ENCODE data around the gene SLC7A5.

The SLC7A5 gene

DNA sequence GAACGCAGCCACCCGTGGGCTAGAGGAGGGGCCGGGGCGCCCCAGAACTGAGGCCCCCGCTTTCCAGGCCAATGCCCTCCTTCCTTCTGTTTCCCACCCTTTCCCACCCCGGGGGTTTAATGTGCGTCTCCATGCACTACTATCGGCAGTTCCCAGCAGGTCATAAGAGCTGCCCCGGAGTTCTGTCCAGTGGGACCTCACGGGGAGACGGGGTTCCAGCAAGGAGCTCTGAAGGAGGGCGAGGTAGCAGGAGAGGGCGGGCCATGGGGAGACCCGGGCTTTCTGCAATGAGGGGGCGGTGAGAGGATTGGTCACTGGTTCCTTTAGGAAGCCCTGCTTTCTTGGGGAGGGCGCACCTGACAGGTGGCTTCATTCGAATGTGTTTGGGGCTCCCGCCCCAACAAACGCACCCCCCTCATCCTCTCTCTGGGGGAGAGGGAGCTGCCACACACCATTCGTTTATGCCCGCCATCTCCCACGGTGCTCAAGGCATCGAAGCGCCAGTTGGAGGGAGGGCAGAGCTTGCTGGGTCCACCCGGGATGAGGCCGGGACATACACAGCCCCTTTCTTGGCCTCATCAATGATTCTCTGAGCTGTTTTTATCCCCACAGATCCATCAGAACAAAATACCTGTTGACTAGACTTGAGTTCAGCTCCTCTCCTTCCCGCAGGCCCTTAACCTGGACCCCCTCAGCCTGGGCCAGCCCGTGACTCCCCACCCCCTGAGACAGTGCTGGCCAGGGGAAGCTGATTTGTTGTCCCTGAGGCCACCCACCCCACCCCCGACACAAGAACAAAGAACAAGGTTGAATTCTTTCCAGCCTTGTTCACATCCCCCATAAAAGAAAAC, 44.1 kb downstream of the SLC7A5 start:
- CTCF ChIA-PET: interaction anchor here (1.3 to 2.3 kb wide), 4 partner anchors 17 to 46 kb away, joined by 3 to 10 read pairs (median 6); no protein-coding TSS in a partner anchor
- no peak for TF ChIP-seq CTCF (IDR thresholded peaks at IDR 0.05; ENCODE audit: insufficient read depth, low read length, missing control alignments)
- DNase-seq (ENCODE audit: low read depth, low spot score): no peak
- POLR2A ChIA-PET: no interaction called here
- no peak overlapping the region for H3K4me3 ChIP-seq (ENCODE audit: low read depth, low read length)

- no peak overlapping the region for H3K4me3 ChIP-seq (ENCODE audit: low read depth, low read length)
- TF ChIP-seq CTCF (IDR thresholded peaks at IDR 0.05; ENCODE audit: insufficient read depth, low read length, missing control alignments): no peak
- no peak for DNase-seq (ENCODE audit: low read depth, low spot score)
- ChIA-PET CTCF (interaction anchor here (1.6 to 2.3 kb wide), 3 partner anchors 18 to 45 kb away, joined by 4 to 10 read pairs (median 7); no protein-coding TSS in a partner anchor), POLR2A (no interaction called here)
Measured at GRCh38 chr16:87824016-87824990, 45.0 kb downstream of the SLC7A5 start.

- no peak for DNase-seq (ENCODE audit: low read depth, low spot score)
- no peak for TF ChIP-seq CTCF (IDR thresholded peaks at IDR 0.05; ENCODE audit: insufficient read depth, low read length, missing control alignments)
- ChIA-PET CTCF (interaction anchor here (1.3 kb wide), 1 partner anchor 48 kb away, joined by 4 read pairs; no protein-coding TSS in a partner anchor), POLR2A (no interaction called here)
- no peak overlapping the region for H3K4me3 ChIP-seq (ENCODE audit: low read depth, low read length)
Measured at GRCh38 chr16:87823181-87823929, 46.0 kb downstream of the SLC7A5 start.

DNA sequence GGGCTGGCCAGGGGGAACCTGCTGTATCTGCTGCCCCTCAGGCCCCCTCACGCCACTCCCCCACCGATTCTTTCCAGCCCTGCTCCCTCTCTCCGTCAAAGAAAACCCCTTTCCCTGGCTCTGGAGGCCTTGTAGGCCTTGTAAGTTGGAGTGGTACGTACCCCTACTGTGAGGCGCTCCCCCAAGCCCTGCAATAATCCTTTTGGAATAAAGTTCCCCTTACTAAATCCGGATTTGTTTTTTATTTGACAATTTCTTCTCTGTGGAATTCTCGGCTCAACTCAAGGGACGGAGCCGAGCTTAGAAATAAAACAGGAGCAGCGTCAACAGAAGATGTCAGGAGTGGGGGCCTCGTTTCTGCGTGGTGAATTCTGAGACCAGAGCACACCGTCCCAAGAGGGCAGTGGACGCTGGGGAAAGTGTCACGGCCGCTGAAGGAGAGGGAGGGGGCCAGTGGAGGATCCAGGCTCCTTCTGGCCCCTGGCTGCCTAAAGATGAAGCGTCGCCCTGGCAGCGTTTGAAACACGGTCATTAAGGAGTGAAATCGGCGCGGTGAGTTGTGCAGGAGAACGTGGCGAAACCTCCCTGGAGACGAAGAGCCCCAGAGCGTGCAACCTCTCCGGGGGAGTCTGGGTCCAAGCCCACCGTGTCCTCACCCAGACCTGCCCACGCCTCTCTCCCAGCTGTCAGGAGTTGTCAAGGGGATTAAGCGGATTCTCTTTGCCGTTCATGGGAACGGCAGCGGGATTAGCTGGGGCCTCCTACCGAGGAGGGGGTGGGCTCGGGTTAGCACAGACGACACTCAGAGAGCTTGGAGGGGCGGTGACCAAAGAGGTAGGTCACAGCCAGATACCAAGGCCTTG, 47.0 kb downstream of the SLC7A5 start:
- ChIA-PET POLR2A (interaction anchor here (1.1 kb wide), 1 partner anchor 15 kb away, joined by 3 read pairs; no protein-coding TSS in a partner anchor), CTCF (interaction anchor here (0.7 to 1.5 kb wide), 5 partner anchors 14 to 49 kb away, joined by 3 to 5 read pairs (median 4); no protein-coding TSS in a partner anchor)
- H3K4me3 ChIP-seq (ENCODE audit: low read depth, low read length): no peak overlapping the region
- DNase-seq (ENCODE audit: low read depth, low spot score): no peak
- TF ChIP-seq CTCF (IDR thresholded peaks at IDR 0.05; ENCODE audit: insufficient read depth, low read length, missing control alignments): no peak

DNA sequence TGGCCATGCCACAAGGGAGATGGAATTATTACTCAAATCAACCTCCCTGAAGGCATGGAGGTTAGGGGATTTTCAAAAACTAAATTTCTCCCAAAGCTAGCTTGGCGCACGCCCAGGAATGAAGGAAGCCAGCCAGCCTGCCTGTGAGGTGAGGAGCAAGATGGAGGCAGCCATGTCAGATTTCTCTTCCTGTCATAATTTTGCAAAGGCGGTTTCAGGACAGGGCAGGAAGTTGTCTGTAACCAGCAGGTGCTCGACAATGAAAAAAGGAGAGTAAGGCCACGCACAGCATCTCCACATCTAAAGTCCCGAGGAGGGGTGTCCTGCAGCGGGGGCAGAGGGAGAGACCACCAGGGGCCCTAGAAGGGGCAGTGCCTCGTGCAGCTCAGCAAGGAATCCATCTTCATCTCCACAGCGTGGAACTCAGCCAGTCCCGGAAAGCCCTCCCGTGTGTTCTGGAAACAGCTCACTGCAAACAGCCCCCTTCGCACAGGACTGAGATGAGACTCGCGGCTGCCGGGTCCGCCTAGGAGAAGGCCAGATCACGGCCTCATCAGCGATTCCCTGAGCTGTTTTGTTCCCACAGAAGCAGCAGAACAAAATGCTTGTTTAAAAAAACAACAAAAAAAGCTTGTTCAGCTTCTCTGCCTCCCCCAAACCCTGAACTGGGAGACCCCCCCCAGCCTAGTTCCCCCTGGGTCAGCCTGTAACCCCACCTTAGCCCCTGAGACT, 47.8 kb downstream of the SLC7A5 start:
- TF ChIP-seq CTCF (IDR thresholded peaks at IDR 0.05; ENCODE audit: insufficient read depth, low read length, missing control alignments): no peak
- DNase-seq (ENCODE audit: low read depth, low spot score): no peak
- no peak overlapping the region for H3K4me3 ChIP-seq (ENCODE audit: low read depth, low read length)
- ChIA-PET POLR2A (interaction anchor here (1.1 kb wide), 1 partner anchor 15 kb away, joined by 3 read pairs; no protein-coding TSS in a partner anchor), CTCF (interaction anchor here (0.7 to 2.3 kb wide), 5 partner anchors 14 to 43 kb away, joined by 3 to 6 read pairs (median 4); no protein-coding TSS in a partner anchor)

All from AG04449 (cell line).